Thoracic aorta (tissue), 2 donors: ENCODE results near the gene NAV2. TPM values are rescaled to one million over a fixed set of nuclear protein-coding genes. Genes with fewer than 3 reads are reported as not detected.

ENCODE experiments used
- ATAC-seq: fragments of 150-250 bp; one replicate; pipeline ENCODE4 v1.8.0; 2017; ENCODE audit warnings: low read depth; ENCODE audit not compliant: insufficient number of reproducible peaks, low FRiP score
- DNase-seq: peaks from one replicate; pipeline ENCODE4 v3.0.0-alpha.2; 2020; ENCODE audit warnings: low spot score
- H3K27ac ChIP-seq, 2 donors: fragments of 200-600 bp; sonication (generic); 1 replicate in 1 of 2; 2 replicates in 1 of 2; pipeline ENCODE4 v1.5.1; 2016; ENCODE audit warnings: mild to moderate bottlenecking in 2 of 2, moderate library complexity in 2 of 2
- H3K27me3 ChIP-seq: fragments of 200-600 bp; sonication (generic); replicated peaks from 2 replicates; pipeline ENCODE4 v1.6.0; 2016; ENCODE audit warnings: mild to moderate bottlenecking; ENCODE audit not compliant: insufficient read depth
- H3K36me3 ChIP-seq: fragments of 200-600 bp; sonication (generic); one replicate; pipeline ENCODE4 v1.5.1; 2016
- H3K4me1 ChIP-seq, 2 donors: fragments of 200-600 bp; sonication (generic); 1 replicate in 1 of 2; 2 replicates in 1 of 2; pipeline versions ENCODE4 v1.5.1 to v1.6.0; 2016; ENCODE audit warnings: low read depth in 2 of 2, mild to moderate bottlenecking in 1 of 2; ENCODE audit not compliant: control insufficient read depth in 1 of 2
- H3K4me3 ChIP-seq: fragments of 200-600 bp; sonication (generic); 2 replicates; pipeline ENCODE4 v1.5.1; 2016; ENCODE audit warnings: mild to moderate bottlenecking
- H3K9me3 ChIP-seq: fragments of 200-600 bp; sonication (generic); 2 replicates; pipeline ENCODE4 v1.5.1; 2016
- total RNA-seq, 2 donors: library from RNA; depleted of rRNA; stranded (reverse); fragments of >200 nt; gene quantifications; one replicate each; pipeline versions ENCODE4 v1.1.0 to v1.2.3, GENCODE V29; 2016
- TF ChIP-seq, protein P1 (sequence below): fragments of 200-600 bp; sonication (generic); IDR thresholded peaks from one replicate; pipeline ENCODE4 v1.5.1; 2019; ENCODE audit warnings: antibody characterized with exemption

NAV2 gene
- total RNA-seq, 2 donors from 2014 or later = 125 to 230 TPM

- ATAC-seq (no peak), DNase-seq (no peak)
- Histone ChIP-seq H3K27me3 (no peaks in the 10 kb centered on the region), H3K4me3 (no peak overlapping the region), H3K9me3 (no peaks in the 10 kb centered on the region), H3K27ac (no peak overlapping the region), H3K36me3 (peaks cover 41% of the 10 kb centered on the region), H3K4me1 (peaks cover 19 to 57% of the 10 kb centered on the region in 2 donors)
- TF ChIP-seq, protein P1, sequence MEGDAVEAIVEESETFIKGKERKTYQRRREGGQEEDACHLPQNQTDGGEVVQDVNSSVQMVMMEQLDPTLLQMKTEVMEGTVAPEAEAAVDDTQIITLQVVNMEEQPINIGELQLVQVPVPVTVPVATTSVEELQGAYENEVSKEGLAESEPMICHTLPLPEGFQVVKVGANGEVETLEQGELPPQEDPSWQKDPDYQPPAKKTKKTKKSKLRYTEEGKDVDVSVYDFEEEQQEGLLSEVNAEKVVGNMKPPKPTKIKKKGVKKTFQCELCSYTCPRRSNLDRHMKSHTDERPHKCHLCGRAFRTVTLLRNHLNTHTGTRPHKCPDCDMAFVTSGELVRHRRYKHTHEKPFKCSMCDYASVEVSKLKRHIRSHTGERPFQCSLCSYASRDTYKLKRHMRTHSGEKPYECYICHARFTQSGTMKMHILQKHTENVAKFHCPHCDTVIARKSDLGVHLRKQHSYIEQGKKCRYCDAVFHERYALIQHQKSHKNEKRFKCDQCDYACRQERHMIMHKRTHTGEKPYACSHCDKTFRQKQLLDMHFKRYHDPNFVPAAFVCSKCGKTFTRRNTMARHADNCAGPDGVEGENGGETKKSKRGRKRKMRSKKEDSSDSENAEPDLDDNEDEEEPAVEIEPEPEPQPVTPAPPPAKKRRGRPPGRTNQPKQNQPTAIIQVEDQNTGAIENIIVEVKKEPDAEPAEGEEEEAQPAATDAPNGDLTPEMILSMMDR = no peak
Measured at GRCh38 chr11:20038972-20039371, 326.3 kb downstream of the NAV2 start.

- no peak for DNase-seq
- Histone ChIP-seq H3K4me3 (no peak overlapping the region), H3K27ac (peak overlapping the region in 1 of 2 donors; percentile 20), H3K27me3 (no peaks in the 10 kb centered on the region), H3K4me1 (peaks cover 12 to 57% of the 10 kb centered on the region in 2 donors), H3K9me3 (no peaks in the 10 kb centered on the region), H3K36me3 (peaks cover 60% of the 10 kb centered on the region)
- TF ChIP-seq, protein P1 = no peak
- ATAC-seq = no peak
Measured at GRCh38 chr11:20041499-20041898, 328.9 kb downstream of the NAV2 start.

DNA sequence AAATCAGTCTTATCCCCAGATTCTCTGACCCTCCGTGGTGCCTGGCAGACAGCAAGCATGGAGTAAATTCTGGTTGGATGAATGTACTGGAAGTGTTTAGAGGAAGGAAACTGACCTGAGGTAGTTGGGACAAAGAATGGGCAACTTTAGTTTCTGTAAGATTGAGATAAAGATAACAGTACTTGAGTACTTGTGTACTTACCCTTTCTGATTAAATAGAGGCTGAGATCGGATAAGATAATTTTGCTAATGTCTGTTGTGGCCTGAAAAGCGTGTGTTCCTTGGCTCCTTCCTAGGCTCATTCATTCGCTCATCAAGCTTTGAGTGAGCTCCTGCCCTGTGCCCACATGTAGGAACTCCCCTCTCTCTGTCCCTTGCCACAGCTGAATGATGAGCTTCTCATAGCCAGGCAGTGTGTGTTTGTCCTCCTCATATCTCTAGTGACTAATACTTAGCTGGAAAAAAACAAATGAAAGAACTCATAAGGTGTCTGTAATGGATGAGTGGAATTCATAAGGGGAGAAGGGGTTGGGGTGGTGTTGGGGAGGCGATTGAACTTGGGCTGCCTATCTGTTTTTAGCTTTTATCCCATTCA, 329.5 kb downstream of the NAV2 start:
- peaks cover 66% of the 10 kb centered on the region for H3K36me3 ChIP-seq
- TF ChIP-seq, protein P1 = no peak
- DNase-seq (no peak), ATAC-seq (no peak)
- no peaks in the 10 kb centered on the region for H3K9me3 ChIP-seq
- peak overlapping the region in 1 of 2 donors; percentile 20 for H3K27ac ChIP-seq
- peaks cover 12 to 64% of the 10 kb centered on the region in 2 donors for H3K4me1 ChIP-seq
- H3K27me3 ChIP-seq = no peaks in the 10 kb centered on the region
- no peak overlapping the region for H3K4me3 ChIP-seq

- ATAC-seq = no peak
- Histone ChIP-seq H3K27ac (peak overlapping the region; percentile 20 to 28), H3K36me3 (peaks cover 64% of the 10 kb centered on the region)
Measured at GRCh38 chr11:20042811-20043341, 330.2 kb downstream of the NAV2 start.

DNA sequence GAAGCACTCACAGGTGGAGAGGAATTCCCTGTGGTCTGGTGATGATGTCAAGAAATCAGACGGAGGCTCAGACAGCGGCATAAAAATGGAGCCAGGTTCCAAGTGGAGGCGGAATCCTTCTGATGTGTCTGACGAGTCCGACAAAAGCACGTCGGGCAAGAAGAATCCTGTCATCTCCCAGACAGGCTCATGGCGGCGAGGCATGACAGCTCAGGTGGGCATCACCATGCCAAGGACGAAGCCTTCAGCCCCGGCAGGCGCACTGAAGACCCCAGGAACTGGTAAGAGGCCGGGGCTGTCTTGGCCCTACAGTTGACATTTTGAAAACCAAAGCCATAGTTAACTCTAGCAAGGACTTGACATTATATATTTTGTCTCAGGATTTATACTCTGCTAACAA, 331.4 kb downstream of the NAV2 start:
- DNase-seq (no peak), ATAC-seq (no peak)
- TF ChIP-seq, protein P1 = no peak
- Histone ChIP-seq H3K4me3 (no peak overlapping the region), H3K9me3 (no peaks in the 10 kb centered on the region), H3K4me1 (peaks cover 16 to 81% of the 10 kb centered on the region in 2 donors), H3K27ac (no peak overlapping the region), H3K27me3 (no peaks in the 10 kb centered on the region), H3K36me3 (peaks cover 52% of the 10 kb centered on the region)

More at GRCh38 chr11:20042811-20043341, 330.2 kb downstream of the NAV2 start:
- TF ChIP-seq, protein P1 = no peak
- H3K4me3 ChIP-seq = no peak overlapping the region
- no peak for DNase-seq
- H3K9me3 ChIP-seq = no peaks in the 10 kb centered on the region
- H3K4me1 ChIP-seq = peaks cover 15 to 70% of the 10 kb centered on the region in 2 donors
- H3K27me3 ChIP-seq = no peaks in the 10 kb centered on the region
